Fibroblast of skin of scalp (primary cell): ENCODE data around the gene DNM3.
A peak's percentile ranks its signal among the peaks of the same experiment; 100 is the strongest.

Source experiments
- DNase-seq: peaks from one replicate; pipeline ENCODE4 v3.0.0-alpha.2; 2013

The DNM3 gene

GRCh38 chr1:172184506-172185191, 343.4 kb downstream of the DNM3 start:
- peak; percentile 29 for DNase-seq

GRCh38 chr1:172185211-172185610, 343.9 kb downstream of the DNM3 start:
- DNase-seq = peak; percentile 34

GRCh38 chr1:172185996-172186395, 344.7 kb downstream of the DNM3 start:
- no peak for DNase-seq

- DNase-seq = no peak
These were observed 360.3 kb downstream of the DNM3 start for GRCh38 chr1:172201572-172201971.

- DNase-seq = no peak
These were observed 362.0 kb downstream of the DNM3 start for GRCh38 chr1:172203135-172203823.

GRCh38 chr1:172203902-172204301, 362.6 kb downstream of the DNM3 start:
- DNase-seq = no peak

- DNase-seq = no peak
These were observed 365.0 kb downstream of the DNM3 start for GRCh38 chr1:172206256-172206655.

- no peak for DNase-seq
These were observed 367.3 kb downstream of the DNM3 start for GRCh38 chr1:172208635-172209034.

- DNase-seq = no peak
These were observed 369.9 kb downstream of the DNM3 start for GRCh38 chr1:172211221-172211620.

GRCh38 chr1:172212124-172212523, 370.8 kb downstream of the DNM3 start:
- DNase-seq = no peak

GRCh38 chr1:172215006-172215405, 373.7 kb downstream of the DNM3 start:
- DNase-seq = no peak

- peak; percentile 15 for DNase-seq
These were observed 378.7 kb downstream of the DNM3 start for GRCh38 chr1:172219966-172220365.

- no peak for DNase-seq
These were observed 379.1 kb downstream of the DNM3 start for GRCh38 chr1:172220376-172220775.

- peak; percentile 45 for DNase-seq
These were observed 380.1 kb downstream of the DNM3 start for GRCh38 chr1:172221436-172221835.

- no peak for DNase-seq
These were observed 383.6 kb downstream of the DNM3 start for GRCh38 chr1:172224871-172225270.

- no peak for DNase-seq
These were observed 388.6 kb downstream of the DNM3 start for GRCh38 chr1:172229942-172230341.

GRCh38 chr1:172230526-172230925, 389.2 kb downstream of the DNM3 start:
- no peak for DNase-seq

GRCh38 chr1:172236958-172237357, 395.7 kb downstream of the DNM3 start:
- no peak for DNase-seq

- DNase-seq = no peak
These were observed 396.9 kb downstream of the DNM3 start for GRCh38 chr1:172238158-172238557.

GRCh38 chr1:172238965-172239364, 397.7 kb downstream of the DNM3 start:
- DNase-seq = no peak

GRCh38 chr1:172239901-172240300, 398.6 kb downstream of the DNM3 start:
- no peak for DNase-seq

GRCh38 chr1:172241540-172241939, 400.2 kb downstream of the DNM3 start:
- DNase-seq = no peak

GRCh38 chr1:172244865-172245264, 403.6 kb downstream of the DNM3 start:
- no peak for DNase-seq

- no peak for DNase-seq
These were observed 404.5 kb downstream of the DNM3 start for GRCh38 chr1:172245788-172246187.
